Measurements from ENCODE around the gene PKP1. TPM values are rescaled to one million over a fixed set of nuclear protein-coding genes. Genes with fewer than 3 reads are reported as not detected.

The PKP1 gene
- total and polyA plus RNA-seq, 2 experiments from 2014 or later, result 0.19 to 0.83 TPM

GRCh38 chr1:201266774-201267173, 16.5 kb upstream of the PKP1 start:
- H3K27me3 Mint-ChIP-seq (ENCODE audit: insufficient read depth, low read depth, poor library complexity), result peaks cover 2% of the 10 kb centered on the region
- H3K4me3 Mint-ChIP-seq, result no peak overlapping the region
- no peak for ATAC-seq
- no peaks in the 10 kb centered on the region for H3K36me3 ChIP-seq (ENCODE audit: insufficient read depth)
- H3K27ac ChIP-seq (ENCODE audit: low read depth), result no peak overlapping the region
- no peaks in the 10 kb centered on the region for H3K79me2 ChIP-seq (replicated peaks; ENCODE audit: insufficient read depth)
- H4K20me1 ChIP-seq (replicated peaks; ENCODE audit: insufficient read depth), result no peaks in the 10 kb centered on the region
- no peak overlapping the region for H2AFZ ChIP-seq
- H3K36me3 Mint-ChIP-seq (ENCODE audit: low read depth), result no peaks in the 10 kb centered on the region; the same call in 2 of the 3 replicates
- H3K4me1 Mint-ChIP-seq, result no peaks in the 10 kb centered on the region; the same call in 2 of the 3 replicates
- H3F3A ChIP-seq (replicated peaks; ENCODE audit: low read depth), result no peaks in the 10 kb centered on the region
- no peak for DNase-seq (ENCODE audit: low spot score)
- no peak overlapping the region for H3K4me3 ChIP-seq
- no peaks in the 10 kb centered on the region for H3K4me1 ChIP-seq (ENCODE audit: insufficient read depth)
- no peaks in the 10 kb centered on the region for H3K9me2 ChIP-seq (ENCODE audit: insufficient read depth)
- no peaks in the 10 kb centered on the region for H3K9me3 Mint-ChIP-seq
- no peak for TF ChIP-seq CTCF (conservative IDR thresholded peaks at IDR 0.05; ENCODE audit: low read depth in 2 of 2)
- no peak for TF ChIP-seq EZH2 (IDR thresholded peaks at IDR 0.05; ENCODE audit: low read depth, unreplicated experiment)
- no peak for TF ChIP-seq EZH2phosphoT487 (IDR thresholded peaks at IDR 0.05; ENCODE audit: unreplicated experiment)
- no peak for TF ChIP-seq POLR2AphosphoS5 (IDR thresholded peaks at IDR 0.05; ENCODE audit: low read depth)
- TF ChIP-seq ZNF114 (CRISPR knock-in tag; IDR thresholded peaks at IDR 0.05), result no peak
- no peaks in the 10 kb centered on the region for H3K27me3 ChIP-seq (ENCODE audit: insufficient read depth)
- H3K27ac Mint-ChIP-seq, result no peak overlapping the region
- H3K4me2 ChIP-seq, result no peak overlapping the region

- no peak overlapping the region for H3K27ac ChIP-seq (ENCODE audit: low read depth)
- no peaks in the 10 kb centered on the region for H3F3A ChIP-seq (replicated peaks; ENCODE audit: low read depth)
- H3K4me2 ChIP-seq, result no peak overlapping the region
- no peak overlapping the region for H3K4me3 ChIP-seq
- no peaks in the 10 kb centered on the region for H3K9me3 Mint-ChIP-seq
- DNase-seq (ENCODE audit: low spot score), result no peak
- H3K27ac Mint-ChIP-seq, result no peak overlapping the region
- H3K36me3 ChIP-seq (ENCODE audit: insufficient read depth), result no peaks in the 10 kb centered on the region
- peaks cover 2% of the 10 kb centered on the region for H3K27me3 Mint-ChIP-seq (ENCODE audit: insufficient read depth, low read depth, poor library complexity)
- H4K20me1 ChIP-seq (replicated peaks; ENCODE audit: insufficient read depth), result no peaks in the 10 kb centered on the region
- H3K4me3 Mint-ChIP-seq, result no peak overlapping the region
- H3K9me2 ChIP-seq (ENCODE audit: insufficient read depth), result no peaks in the 10 kb centered on the region
- H3K4me1 Mint-ChIP-seq, result peaks cover under 1% of the 10 kb centered on the region; the same call in 1 of the 3 replicates
- no peaks in the 10 kb centered on the region for H3K27me3 ChIP-seq (ENCODE audit: insufficient read depth)
- no peaks in the 10 kb centered on the region; the same call in 2 of the 3 replicates for H3K36me3 Mint-ChIP-seq (ENCODE audit: low read depth)
- no peak overlapping the region for H2AFZ ChIP-seq
- no peaks in the 10 kb centered on the region for H3K4me1 ChIP-seq (ENCODE audit: insufficient read depth)
- H3K79me2 ChIP-seq (replicated peaks; ENCODE audit: insufficient read depth), result no peaks in the 10 kb centered on the region
- no peak for ATAC-seq
- TF ChIP-seq NANOG (IDR thresholded peaks at IDR 0.05; ENCODE audit: borderline replicate concordance) (no peak), STAT1 (IDR thresholded peaks at IDR 0.05; ENCODE audit: unreplicated experiment) (no peak), EZH2phosphoT487 (IDR thresholded peaks at IDR 0.05; ENCODE audit: unreplicated experiment) (no peak), JUNB (IDR thresholded peaks at IDR 0.05; ENCODE audit: unreplicated experiment) (no peak), ZNF114 (CRISPR knock-in tag; IDR thresholded peaks at IDR 0.05) (no peak), CREB1 (CRISPR knock-in tag; IDR thresholded peaks at IDR 0.05; ENCODE audit: low read depth) (no peak), CTCF (conservative IDR thresholded peaks at IDR 0.05; ENCODE audit: low read depth in 2 of 2) (no peak), ZNF462 (CRISPR knock-in tag; IDR thresholded peaks at IDR 0.05) (no peak), POLR2AphosphoS5 (IDR thresholded peaks at IDR 0.05; ENCODE audit: low read depth) (no peak)
Observed at GRCh38 chr1:201267481-201268229, 15.7 kb upstream of the PKP1 start.
